ENCODE data around the gene TFAM. TPM values are rescaled to one million over a fixed set of nuclear protein-coding genes. Genes with fewer than 3 reads are reported as not detected.

TFAM gene
- total and polyA plus RNA-seq, 2 donors from 2014 or later: 18.5 to 35.0 TPM

DNA sequence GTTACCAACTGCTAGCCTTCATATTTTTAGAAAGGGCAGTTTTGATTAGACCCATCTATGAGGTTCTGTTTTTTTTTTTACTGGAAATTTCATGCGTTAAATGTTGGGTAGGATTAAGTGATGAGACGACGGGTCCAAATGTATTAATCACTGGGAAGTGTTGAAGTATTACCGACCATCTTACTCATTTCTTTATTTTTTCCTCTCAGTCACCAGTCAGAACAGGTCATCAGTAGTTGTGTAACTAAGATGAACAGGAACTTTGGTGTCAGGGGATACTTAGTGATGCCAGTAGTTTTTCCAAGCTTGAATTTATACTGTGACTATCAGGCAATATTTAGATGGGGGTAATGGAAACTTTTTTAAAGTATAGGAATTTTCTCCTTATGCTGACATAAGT is 14.2 kb downstream of the TFAM start:
- H3K4me1 ChIP-seq (ENCODE audit: control insufficient read depth in 2 of 3, insufficient read depth in 2 of 3, low read depth in 1 of 3, low read length in 3 of 3): no peaks in the 10 kb centered on the region
- FAIRE-seq (no peak), DNase-seq (no peak)
- no peaks in the 10 kb centered on the region for H3K9me3 ChIP-seq (ENCODE audit: control insufficient read depth in 2 of 3, insufficient read depth in 1 of 3, low read length in 3 of 3)
- no peak overlapping the region for H3K27ac ChIP-seq (ENCODE audit: low read depth in 2 of 2, low read length in 2 of 2)
- intact Hi-C loops (cut with DNase I): no loop called here
- TF ChIP-seq, protein P1, sequence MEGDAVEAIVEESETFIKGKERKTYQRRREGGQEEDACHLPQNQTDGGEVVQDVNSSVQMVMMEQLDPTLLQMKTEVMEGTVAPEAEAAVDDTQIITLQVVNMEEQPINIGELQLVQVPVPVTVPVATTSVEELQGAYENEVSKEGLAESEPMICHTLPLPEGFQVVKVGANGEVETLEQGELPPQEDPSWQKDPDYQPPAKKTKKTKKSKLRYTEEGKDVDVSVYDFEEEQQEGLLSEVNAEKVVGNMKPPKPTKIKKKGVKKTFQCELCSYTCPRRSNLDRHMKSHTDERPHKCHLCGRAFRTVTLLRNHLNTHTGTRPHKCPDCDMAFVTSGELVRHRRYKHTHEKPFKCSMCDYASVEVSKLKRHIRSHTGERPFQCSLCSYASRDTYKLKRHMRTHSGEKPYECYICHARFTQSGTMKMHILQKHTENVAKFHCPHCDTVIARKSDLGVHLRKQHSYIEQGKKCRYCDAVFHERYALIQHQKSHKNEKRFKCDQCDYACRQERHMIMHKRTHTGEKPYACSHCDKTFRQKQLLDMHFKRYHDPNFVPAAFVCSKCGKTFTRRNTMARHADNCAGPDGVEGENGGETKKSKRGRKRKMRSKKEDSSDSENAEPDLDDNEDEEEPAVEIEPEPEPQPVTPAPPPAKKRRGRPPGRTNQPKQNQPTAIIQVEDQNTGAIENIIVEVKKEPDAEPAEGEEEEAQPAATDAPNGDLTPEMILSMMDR (IDR thresholded peaks at IDR 0.05; ENCODE audit: borderline replicate concordance, extremely low read depth, insufficient read depth): no peak
- H3K9ac ChIP-seq (ENCODE audit: low read length in 3 of 3): no peak overlapping the region
- H3K36me3 ChIP-seq (ENCODE audit: control insufficient read depth in 2 of 3, insufficient read depth in 3 of 3, low read length in 3 of 3): peaks cover 6 to 22% (median 8%) of the 10 kb centered on the region in 3 donors
- H3K4me3 ChIP-seq (ENCODE audit: low read length in 3 of 3): no peak overlapping the region
- no peaks in the 10 kb centered on the region for H3K27me3 ChIP-seq (ENCODE audit: control insufficient read depth, insufficient read depth, low read length)

GRCh38 chr10:58400609-58401008 is 15.4 kb downstream of the TFAM start:
- Histone ChIP-seq H3K27me3 (ENCODE audit: control insufficient read depth, insufficient read depth, low read length) (no peaks in the 10 kb centered on the region), H3K9ac (ENCODE audit: low read length in 3 of 3) (no peak overlapping the region), H3K9me3 (ENCODE audit: control insufficient read depth in 2 of 3, insufficient read depth in 1 of 3, low read length in 3 of 3) (no peaks in the 10 kb centered on the region), H3K27ac (ENCODE audit: low read depth in 2 of 2, low read length in 2 of 2) (no peak overlapping the region), H3K4me3 (ENCODE audit: low read length in 3 of 3) (no peak overlapping the region), H3K36me3 (ENCODE audit: control insufficient read depth in 2 of 3, insufficient read depth in 3 of 3, low read length in 3 of 3) (peaks cover 0 to 16% (median 5%) of the 10 kb centered on the region in 3 donors), H3K4me1 (ENCODE audit: control insufficient read depth in 2 of 3, insufficient read depth in 2 of 3, low read depth in 1 of 3, low read length in 3 of 3) (no peaks in the 10 kb centered on the region)
- TF ChIP-seq, protein P1 (IDR thresholded peaks at IDR 0.05; ENCODE audit: borderline replicate concordance, extremely low read depth, insufficient read depth): no peak
- intact Hi-C loops (cut with DNase I): no loop called here
- no peak for FAIRE-seq
- no peak for DNase-seq

GRCh38 chr10:58404001-58404400 is 18.8 kb downstream of the TFAM start:
- Histone ChIP-seq H3K9ac (ENCODE audit: low read length in 3 of 3) (no peak overlapping the region), H3K27ac (ENCODE audit: low read depth in 2 of 2, low read length in 2 of 2) (no peak overlapping the region), H3K4me3 (ENCODE audit: low read length in 3 of 3) (no peak overlapping the region), H3K9me3 (ENCODE audit: control insufficient read depth in 2 of 3, insufficient read depth in 1 of 3, low read length in 3 of 3) (no peaks in the 10 kb centered on the region), H3K36me3 (ENCODE audit: control insufficient read depth in 2 of 3, insufficient read depth in 3 of 3, low read length in 3 of 3) (no peaks in the 10 kb centered on the region), H3K4me1 (ENCODE audit: control insufficient read depth in 2 of 3, insufficient read depth in 2 of 3, low read depth in 1 of 3, low read length in 3 of 3) (no peaks in the 10 kb centered on the region), H3K27me3 (ENCODE audit: control insufficient read depth, insufficient read depth, low read length) (no peaks in the 10 kb centered on the region)
- TF ChIP-seq, protein P1 (IDR thresholded peaks at IDR 0.05; ENCODE audit: borderline replicate concordance, extremely low read depth, insufficient read depth): no peak
- no peak for DNase-seq
- intact Hi-C loops (cut with DNase I): no loop called here
- no peak for FAIRE-seq

- TF ChIP-seq, protein P1 (IDR thresholded peaks at IDR 0.05; ENCODE audit: borderline replicate concordance, extremely low read depth, insufficient read depth): no peak
- DNase-seq (no peak), FAIRE-seq (no peak)
- Histone ChIP-seq H3K36me3 (ENCODE audit: control insufficient read depth in 2 of 3, insufficient read depth in 3 of 3, low read length in 3 of 3) (no peaks in the 10 kb centered on the region), H3K27me3 (ENCODE audit: control insufficient read depth, insufficient read depth, low read length) (no peaks in the 10 kb centered on the region), H3K9me3 (ENCODE audit: control insufficient read depth in 2 of 3, insufficient read depth in 1 of 3, low read length in 3 of 3) (no peaks in the 10 kb centered on the region), H3K4me3 (ENCODE audit: low read length in 3 of 3) (no peak overlapping the region), H3K4me1 (ENCODE audit: control insufficient read depth in 2 of 3, insufficient read depth in 2 of 3, low read depth in 1 of 3, low read length in 3 of 3) (peaks cover 0 to 5% (median 5%) of the 10 kb centered on the region in 3 donors), H3K27ac (ENCODE audit: low read depth in 2 of 2, low read length in 2 of 2) (no peak overlapping the region), H3K9ac (ENCODE audit: low read length in 3 of 3) (no peak overlapping the region)
- intact Hi-C loops (cut with DNase I): no loop called here
Observed at GRCh38 chr10:58409956-58410610, 24.9 kb downstream of the TFAM start.
